G401 (cell line): ENCODE results near the gene FOXP1. TPM values are rescaled to one million over a fixed set of nuclear protein-coding genes. Genes with fewer than 3 reads are reported as not detected.
A peak's percentile ranks its signal among the peaks of the same experiment; 100 is the strongest.
"Not testable (repeated sequence)": the region's sequence is repeated elsewhere in the genome, so short reads cannot be mapped to it uniquely, and the experiment has no call there.

Experiments used
- DNase-seq: peaks from one replicate; pipeline ENCODE4 v3.0.0-alpha.2; 2015; ENCODE audit warnings: low spot score
- in situ Hi-C: cut with HindIII; loops from 2 replicates; pipeline ENCODE4 v1.10.0; 2016; ENCODE audit warnings: low sequenced_read_pairs, mixed read lengths
- total RNA-seq: library from RNA; depleted of rRNA; stranded (reverse); fragments of >200 nt; shearing (Covaris generic); gene quantifications from 2 replicates; pipeline ENCODE4 v1.2.3, GENCODE V29; 2014

Gene FOXP1
- total RNA-seq, 1 experiment from 2014 or later = 9.7 TPM

GRCh38 chr3:71025010-71025409, 558.5 kb downstream of the FOXP1 start:
- in situ Hi-C loops = no loop called here
- DNase-seq = no peak

- in situ Hi-C loops = no loop called here
- no peak for DNase-seq
These were observed 560.8 kb downstream of the FOXP1 start for GRCh38 chr3:71022551-71023335.

GRCh38 chr3:71018799-71019198, 564.7 kb downstream of the FOXP1 start:
- in situ Hi-C loops = no loop called here
- no peak for DNase-seq

GRCh38 chr3:71016178-71016845, 567.2 kb downstream of the FOXP1 start:
- in situ Hi-C loops = no loop called here
- DNase-seq = no peak

GRCh38 chr3:71014616-71015015, 568.9 kb downstream of the FOXP1 start:
- DNase-seq, in situ Hi-C loops: not testable (repeated sequence)

- in situ Hi-C loops = no loop called here
These were observed 570.6 kb downstream of the FOXP1 start for GRCh38 chr3:71012971-71013370.

GRCh38 chr3:71011565-71012287, 571.8 kb downstream of the FOXP1 start:
- DNase-seq = no peak
- in situ Hi-C loops = no loop called here

More at GRCh38 chr3:71012971-71013370, 570.6 kb downstream of the FOXP1 start:
- DNase-seq = no peak

GRCh38 chr3:71010726-71011455, 572.6 kb downstream of the FOXP1 start:
- DNase-seq = no peak
- in situ Hi-C loops = no loop called here

GRCh38 chr3:71008350-71008935, 575.1 kb downstream of the FOXP1 start:
- in situ Hi-C loops = no loop called here
- DNase-seq = no peak

GRCh38 chr3:71006810-71007785, 576.4 kb downstream of the FOXP1 start:
- in situ Hi-C loops = no loop called here
- peak; percentile 19 for DNase-seq

GRCh38 chr3:71005702-71006321, 577.7 kb downstream of the FOXP1 start:
- in situ Hi-C loops = no loop called here
- DNase-seq = no peak

GRCh38 chr3:71003511-71003910, 580.0 kb downstream of the FOXP1 start:
- DNase-seq = no peak
- in situ Hi-C loops = no loop called here

GRCh38 chr3:71002298-71002697, 581.2 kb downstream of the FOXP1 start:
- in situ Hi-C loops = no loop called here

GRCh38 chr3:71001303-71001830, 582.2 kb downstream of the FOXP1 start:
- in situ Hi-C loops = no loop called here
- no peak for DNase-seq

More at GRCh38 chr3:71002298-71002697, 581.2 kb downstream of the FOXP1 start:
- DNase-seq = no peak

GRCh38 chr3:71000483-71000882, 583.0 kb downstream of the FOXP1 start:
- in situ Hi-C loops = no loop called here
- DNase-seq = no peak

- in situ Hi-C loops = no loop called here
- DNase-seq = no peak
These were observed 583.8 kb downstream of the FOXP1 start for GRCh38 chr3:70999730-71000129.

- DNase-seq = no peak
- in situ Hi-C loops = no loop called here
These were observed 587.4 kb downstream of the FOXP1 start for GRCh38 chr3:70996082-70996481.
